HepG2 (cell line): ENCODE data around the gene CLDN15. TPM values are rescaled to one million over a fixed set of nuclear protein-coding genes. Genes with fewer than 3 reads are reported as not detected.

ENCODE experiments used
- ARNT2 ChIP-seq: sonication (generic); formaldehyde crosslinking; IDR thresholded peaks from 2 replicates; pipeline ENCODE4 v1.8.0; 2022; ENCODE audit warnings: mild to moderate bottlenecking, low read depth, missing genetic modification reagents, moderate library complexity
- ATF4 ChIP-seq, 2 experiments: fragments of 450-650 bp in 1 of 2; sonication (generic) in 1 of 2; formaldehyde crosslinking; IDR thresholded peaks; 2 replicates each; pipeline versions ENCODE4 v1.5.0 to v1.8.0; 2020 to 2022; ENCODE audit warnings: mild to moderate bottlenecking in 1 of 2, missing genetic modification reagents in 1 of 2
- EEA1 ChIP-seq: sonication (generic); formaldehyde crosslinking; IDR thresholded peaks from 2 replicates; pipeline ENCODE4 v1.5.1; 2020; ENCODE audit warnings: mild to moderate bottlenecking, missing genetic modification reagents, borderline replicate concordance
- ELK4 ChIP-seq: sonication (generic); formaldehyde crosslinking; IDR thresholded peaks from 2 replicates; pipeline ENCODE4 v1.9.0; 2021; ENCODE audit warnings: missing genetic modification reagents, borderline replicate concordance
- FOXA3 ChIP-seq: IDR thresholded peaks from 2 replicates; pipeline ENCODE4 v1.6.1; 2016; ENCODE audit warnings: missing genetic modification reagents, missing compliant biosample characterization
- HNRNPLL ChIP-seq: fragments of 200-400 bp; formaldehyde crosslinking; IDR thresholded peaks from 2 replicates; pipeline ENCODE4 v1.6.1; 2017; ENCODE audit warnings: mild to moderate bottlenecking, low read depth, low read length; ENCODE audit not compliant: poor library complexity, severe bottlenecking
- HOMEZ ChIP-seq: IDR thresholded peaks from 2 replicates; pipeline ENCODE4 v1.6.1; 2016; ENCODE audit warnings: low read depth
- KLF12 ChIP-seq: sonication (generic); formaldehyde crosslinking; IDR thresholded peaks from 2 replicates; pipeline ENCODE4 v1.4.0; 2020; ENCODE audit warnings: missing genetic modification reagents, borderline replicate concordance
- MXD4 ChIP-seq: IDR thresholded peaks from 2 replicates; pipeline ENCODE4 v1.6.1; 2016; ENCODE audit warnings: mild to moderate bottlenecking, missing biosample characterization, missing genetic modification reagents
- REPIN1 ChIP-seq: sonication (generic); formaldehyde crosslinking; IDR thresholded peaks from 2 replicates; pipeline ENCODE4 v1.8.0; 2022; ENCODE audit warnings: missing genetic modification reagents, low read depth, mild to moderate bottlenecking, borderline replicate concordance
- TAF15 ChIP-seq: fragments of 200-400 bp; formaldehyde crosslinking; IDR thresholded peaks from one replicate; pipeline ENCODE4 v1.6.1; 2018; ENCODE audit warnings: mild to moderate bottlenecking, low read depth, low read length; ENCODE audit not compliant: poor library complexity, severe bottlenecking
- TCF7 ChIP-seq: sonication (generic); IDR thresholded peaks from 2 replicates; pipeline ENCODE4 v1.6.1; 2016; ENCODE audit warnings: antibody characterized with exemption, low read depth
- TFDP1 ChIP-seq: IDR thresholded peaks from 2 replicates; pipeline ENCODE4 v1.6.1; 2016; ENCODE audit warnings: missing compliant biosample characterization, missing genetic modification reagents, borderline replicate concordance
- THRA ChIP-seq: sonication (generic); formaldehyde crosslinking; IDR thresholded peaks from 2 replicates; pipeline ENCODE4 v1.4.0; 2020; ENCODE audit warnings: missing genetic modification reagents, borderline replicate concordance
- ZMYM3 ChIP-seq: sonication (generic); formaldehyde crosslinking; IDR thresholded peaks from 2 replicates; pipeline ENCODE4 v1.5.1; 2020; ENCODE audit warnings: mild to moderate bottlenecking, missing genetic modification reagents
- ZNF24 ChIP-seq: fragments of 450-650 bp; IDR thresholded peaks from 2 replicates; pipeline ENCODE4 v1.6.1; 2017; ENCODE audit warnings: antibody characterized with exemption, mild to moderate bottlenecking
- ZNF253 ChIP-seq: sonication (generic); formaldehyde crosslinking; IDR thresholded peaks from 2 replicates; pipeline ENCODE4 v1.8.0; 2022; ENCODE audit warnings: mild to moderate bottlenecking, missing genetic modification reagents, borderline replicate concordance
- ZNF503 ChIP-seq: sonication (generic); formaldehyde crosslinking; IDR thresholded peaks from 2 replicates; pipeline ENCODE4 v1.4.0; 2020; ENCODE audit warnings: missing genetic modification reagents
- ZNF713 ChIP-seq: sonication (generic); formaldehyde crosslinking; IDR thresholded peaks from 2 replicates; pipeline ENCODE4 v1.4.0; 2020; ENCODE audit warnings: mild to moderate bottlenecking, missing genetic modification reagents
- ZSCAN21 ChIP-seq: sonication (generic); formaldehyde crosslinking; IDR thresholded peaks from 2 replicates; pipeline ENCODE4 v1.8.0; 2022; ENCODE audit warnings: mild to moderate bottlenecking, missing genetic modification reagents, moderate library complexity, borderline replicate concordance
- polyA plus RNA-seq, 8 experiments: library from polyadenylated mRNA; depleted of rRNA in 3 of 8; stranded (reverse) in 7 of 8; unstranded in 1 of 8; fragments of >200 nt; fragmentation: Illumina TruSeq in 4 of 8; extraction: Trizol in 4 of 8; gene quantifications; 2 replicates each; pipeline versions ENCODE4 v1.2.1 to v1.2.3, GENCODE V29; 2011 to 2016; ENCODE audit warnings: low read depth in 4 of 8, missing spikeins in 1 of 8, mixed read lengths in 1 of 8; ENCODE audit not compliant: insufficient read depth in 1 of 8
- total RNA-seq, 5 experiments: library from RNA; depleted of rRNA; stranded (reverse); fragments of >200 nt; fragmentation: Illumina TruSeq; extraction: Trizol; gene quantifications; 2 replicates each; pipeline ENCODE4 v1.2.3, GENCODE V29; 2016; ENCODE audit warnings: low read depth in 1 of 5

The CLDN15 gene
- total and polyA plus RNA-seq, 2 of the 13 experiments (the other 11 are each of a cell fraction or from before 2014, with no cell fraction given): 7.1 to 17.8 TPM

GRCh38 chr7:101218236-101219125, 19.1 kb downstream of the CLDN15 start (continued):
- TF ChIP-seq ZNF503 (CRISPR knock-in tag): no peak
- TF ChIP-seq HNRNPLL: no peak
- TF ChIP-seq THRA (CRISPR knock-in tag): no peak
- no peak for TF ChIP-seq TCF7
- peak; percentile 93 for TF ChIP-seq ZMYM3 (CRISPR knock-in tag)
- TF ChIP-seq ZSCAN21 (CRISPR knock-in tag): no peak
- TF ChIP-seq ZNF253 (CRISPR knock-in tag): no peak
- no peak for TF ChIP-seq TFDP1 (CRISPR knock-in tag)
- peak; percentile 43; the same call in 1 of the 2 replicates for TF ChIP-seq ARNT2 (CRISPR knock-in tag)
- TF ChIP-seq EEA1 (CRISPR knock-in tag): no peak
- TF ChIP-seq ZNF24: no peak
- no peak for TF ChIP-seq ELK4 (CRISPR knock-in tag)
- no peak for TF ChIP-seq MXD4 (CRISPR knock-in tag)
- TF ChIP-seq ATF4 (CRISPR knock-in tag; IDR thresholded peaks at IDR 0.05): no peak
- TF ChIP-seq TAF15: no peak
- TF ChIP-seq FOXA3 (CRISPR knock-in tag): no peak
- no peak for TF ChIP-seq ZNF713
- no peak for TF ChIP-seq KLF12 (CRISPR knock-in tag)
- TF ChIP-seq HOMEZ (CRISPR knock-in tag): no peak
- TF ChIP-seq REPIN1 (CRISPR knock-in tag): no peak
